Left ventricle myocardium superior (tissue), 1 donor: ENCODE results near the gene CLK3. TPM values are rescaled to one million over a fixed set of nuclear protein-coding genes. Genes with fewer than 3 reads are reported as not detected.
"Not testable (repeated sequence)": the region's sequence is repeated elsewhere in the genome, so short reads cannot be mapped to it uniquely, and the experiment has no call there.

ENCODE experiments used
- ATAC-seq: fragments of 200-7000 bp; cut with Tn5 transposase; one replicate; pipeline ENCODE4 v1.9.1; 2020; ENCODE audit warnings: mild to moderate bottlenecking, moderate library complexity
- DNase-seq: peaks from one replicate; pipeline ENCODE4 v3.0.0-alpha.2; 2020
- intact Hi-C: fragments of 100-400 bp; cut with micrococcal nuclease; formaldehyde crosslinking; loops from one replicate; pipeline ENCODE4 v1.11.0; 2022
- total RNA-seq: library from RNA; stranded (reverse); fragmentation: NEBNext Ultra II Directional; extraction: Animal tissue kit (Norgen Biotek cat#: 25700); gene quantifications from one replicate; pipeline ENCODE4 v1.2.1, GENCODE V29; 2021
- donor health status: DM: no; HTN: yes; CAD: no; lungs with severe emphysema.

CLK3 gene
- total RNA-seq, 1 donor from 2014 or later, result 55.3 TPM

- ATAC-seq, DNase-seq, intact Hi-C loops: not testable (repeated sequence)
Measured at GRCh38 chr15:74661280-74661679, 45.6 kb downstream of the CLK3 start.

GRCh38 chr15:74662064-74662860, 46.6 kb downstream of the CLK3 start:
- ATAC-seq, result no peak
- intact Hi-C loops, result no loop called here
- DNase-seq, result no peak

GRCh38 chr15:74663303-74664027, 47.8 kb downstream of the CLK3 start:
- DNase-seq (no peak), ATAC-seq (no peak)
- intact Hi-C loops, result no loop called here

- ATAC-seq (peak; percentile 94), DNase-seq (peak; percentile 59)
- intact Hi-C loops, result no loop called here
Measured at GRCh38 chr15:74664028-74664616, 48.5 kb downstream of the CLK3 start.

GRCh38 chr15:74664670-74665069, 49.0 kb downstream of the CLK3 start:
- no peak for ATAC-seq
- intact Hi-C loops, result no loop called here
- DNase-seq, result no peak

GRCh38 chr15:74667975-74668374, 52.3 kb downstream of the CLK3 start:
- DNase-seq, result no peak
- no peak for ATAC-seq
- intact Hi-C loops, result no loop called here

GRCh38 chr15:74669627-74670026, 54.0 kb downstream of the CLK3 start:
- no peak for ATAC-seq

GRCh38 chr15:74674161-74674560, 58.5 kb downstream of the CLK3 start:
- no peak for DNase-seq
- ATAC-seq, result no peak
- intact Hi-C loops, result no loop called here

More at GRCh38 chr15:74669627-74670026, 54.0 kb downstream of the CLK3 start:
- no peak for DNase-seq
- intact Hi-C loops, result no loop called here

- DNase-seq (no peak), ATAC-seq (no peak)
- intact Hi-C loops, result no loop called here
Measured at GRCh38 chr15:74676801-74677200, 61.2 kb downstream of the CLK3 start.

Other genes with a start within 250 kb of the CLK3 start
- 0.55 TPM for gene CYP11A1, start 248.2 kb upstream of the CLK3 start, total RNA-seq
- gene SEMA7A, start 181.9 kb upstream of the CLK3 start, total RNA-seq, result 1.3 TPM
- gene UBL7, start 154.7 kb upstream of the CLK3 start, total RNA-seq, result 55.1 TPM
- gene ARID3B, start 74.6 kb upstream of the CLK3 start, total RNA-seq, result 2.0 TPM
- gene EDC3, start 80.2 kb downstream of the CLK3 start, total RNA-seq, result 16.1 TPM
- 0.45 TPM for gene CYP1A1, start 109.7 kb downstream of the CLK3 start, total RNA-seq
- not detected for gene CYP1A2, start 133.0 kb downstream of the CLK3 start, total RNA-seq
- gene CSK, start 166.2 kb downstream of the CLK3 start, total RNA-seq, result 45.8 TPM
- gene LMAN1L, start 197.0 kb downstream of the CLK3 start, total RNA-seq, result 23.5 TPM
- gene CPLX3, start 210.8 kb downstream of the CLK3 start, total RNA-seq, result 4.1 TPM
- gene ULK3, start 227.3 kb downstream of the CLK3 start, total RNA-seq, result 47.5 TPM